Measurements from ENCODE around the gene CATSPERD.

- TF ChIP-seq, protein P1, sequence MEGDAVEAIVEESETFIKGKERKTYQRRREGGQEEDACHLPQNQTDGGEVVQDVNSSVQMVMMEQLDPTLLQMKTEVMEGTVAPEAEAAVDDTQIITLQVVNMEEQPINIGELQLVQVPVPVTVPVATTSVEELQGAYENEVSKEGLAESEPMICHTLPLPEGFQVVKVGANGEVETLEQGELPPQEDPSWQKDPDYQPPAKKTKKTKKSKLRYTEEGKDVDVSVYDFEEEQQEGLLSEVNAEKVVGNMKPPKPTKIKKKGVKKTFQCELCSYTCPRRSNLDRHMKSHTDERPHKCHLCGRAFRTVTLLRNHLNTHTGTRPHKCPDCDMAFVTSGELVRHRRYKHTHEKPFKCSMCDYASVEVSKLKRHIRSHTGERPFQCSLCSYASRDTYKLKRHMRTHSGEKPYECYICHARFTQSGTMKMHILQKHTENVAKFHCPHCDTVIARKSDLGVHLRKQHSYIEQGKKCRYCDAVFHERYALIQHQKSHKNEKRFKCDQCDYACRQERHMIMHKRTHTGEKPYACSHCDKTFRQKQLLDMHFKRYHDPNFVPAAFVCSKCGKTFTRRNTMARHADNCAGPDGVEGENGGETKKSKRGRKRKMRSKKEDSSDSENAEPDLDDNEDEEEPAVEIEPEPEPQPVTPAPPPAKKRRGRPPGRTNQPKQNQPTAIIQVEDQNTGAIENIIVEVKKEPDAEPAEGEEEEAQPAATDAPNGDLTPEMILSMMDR (IDR thresholded peaks at IDR 0.05): no peak
- no peak for TF ChIP-seq POLR2A (IDR thresholded peaks at IDR 0.05)
Observed at GRCh38 chr19:5803441-5803751, 83.0 kb downstream of the CATSPERD start.
